ENCODE measurements around the gene FAM89B. TPM values are rescaled to one million over a fixed set of nuclear protein-coding genes. Genes with fewer than 3 reads are reported as not detected.
A peak's percentile ranks its signal among the peaks of the same experiment; 100 is the strongest.

Gene FAM89B
- polyA plus RNA-seq, 3 donors = 51.3 to 139 (median 70.8) TPM

DNA sequence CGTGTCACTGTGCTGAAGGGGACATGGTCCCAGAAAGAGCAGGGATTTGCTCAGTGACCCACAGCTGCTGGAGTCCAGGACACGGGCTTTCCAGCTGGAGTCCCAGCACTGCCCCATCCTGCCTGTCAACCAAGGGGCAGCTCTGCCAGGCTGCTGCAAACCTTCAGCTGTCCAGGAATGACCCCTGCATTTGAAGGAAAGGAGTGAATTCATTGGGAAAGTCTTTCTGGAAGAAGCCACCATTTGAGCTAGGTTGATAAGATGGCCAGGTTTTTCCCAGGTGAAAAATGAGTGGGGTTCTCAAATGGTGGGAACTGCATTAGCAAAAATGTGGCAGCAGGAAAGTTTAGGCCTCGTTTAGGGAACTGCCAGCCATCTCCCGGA is 13.9 kb downstream of the FAM89B start:
- Histone ChIP-seq H2AFZ (ENCODE audit: insufficient read depth, low read depth, low read length, poor library complexity, severe bottlenecking) (no peak overlapping the region), H3K9me3 (replicated peaks in 1 of 2; ENCODE audit: control insufficient read depth in 1 of 2, insufficient read depth in 1 of 2, low read length in 2 of 2) (no peaks in the 10 kb centered on the region), H3K27ac (ENCODE audit: low read depth in 1 of 2, low read length in 2 of 2) (peak overlapping the region; percentile 86 to 89), H3K36me3 (replicated peaks in 1 of 2; ENCODE audit: control insufficient read depth in 1 of 2, insufficient read depth in 2 of 2, low read length in 2 of 2) (peaks cover 65 to 71% of the 10 kb centered on the region in 2 donors), H3K4me3 (replicated peaks in 1 of 3; ENCODE audit: low read depth in 2 of 3, low read length in 3 of 3) (peak overlapping the region in 2 of 3 experiments; percentile 30 to 74), H3K4me1 (ENCODE audit: control insufficient read depth in 1 of 2, insufficient read depth in 2 of 2, low read length in 2 of 2) (peaks cover 44 to 61% of the 10 kb centered on the region in 2 donors), H3K4me2 (replicated peaks; ENCODE audit: extremely low read depth, low read length, poor library complexity, severe bottlenecking) (peak overlapping the region; percentile 82), H3K79me2 (ENCODE audit: insufficient read depth, low read length) (peaks cover 82% of the 10 kb centered on the region), H3K9ac (ENCODE audit: insufficient read depth, low read length, poor library complexity, severe bottlenecking) (peak overlapping the region; percentile 51), H3K27me3 (ENCODE audit: control insufficient read depth in 2 of 2, insufficient read depth in 2 of 2, low read length in 2 of 2) (no peaks in the 10 kb centered on the region), H4K20me1 (ENCODE audit: insufficient read depth, low read length) (peaks cover 97% of the 10 kb centered on the region)
- peak overlapping the region; percentile 73 to 87 for H3K4me3 Mint-ChIP-seq
- intact Hi-C loops (cut with micrococcal nuclease) = no loop called here
- H3K4me1 Mint-ChIP-seq = peaks cover 60% of the 10 kb centered on the region
- H3K36me3 Mint-ChIP-seq = peaks cover 60 to 79% of the 10 kb centered on the region in 2 donors
- 63% methylated on average over 4 of the region's 4 CpGs for WGBS (ENCODE audit: insufficient coverage)
- DNase-seq = no peak
- peaks cover 0 to 2% (median 0%) of the 10 kb centered on the region in 3 donors for H3K27me3 Mint-ChIP-seq (ENCODE audit: low read depth in 3 of 3)
- H3K9me3 Mint-ChIP-seq = no peaks in the 10 kb centered on the region
- H3K27ac Mint-ChIP-seq = peak overlapping the region; percentile 91 to 98 (median 95)
- TF ChIP-seq, protein P1, sequence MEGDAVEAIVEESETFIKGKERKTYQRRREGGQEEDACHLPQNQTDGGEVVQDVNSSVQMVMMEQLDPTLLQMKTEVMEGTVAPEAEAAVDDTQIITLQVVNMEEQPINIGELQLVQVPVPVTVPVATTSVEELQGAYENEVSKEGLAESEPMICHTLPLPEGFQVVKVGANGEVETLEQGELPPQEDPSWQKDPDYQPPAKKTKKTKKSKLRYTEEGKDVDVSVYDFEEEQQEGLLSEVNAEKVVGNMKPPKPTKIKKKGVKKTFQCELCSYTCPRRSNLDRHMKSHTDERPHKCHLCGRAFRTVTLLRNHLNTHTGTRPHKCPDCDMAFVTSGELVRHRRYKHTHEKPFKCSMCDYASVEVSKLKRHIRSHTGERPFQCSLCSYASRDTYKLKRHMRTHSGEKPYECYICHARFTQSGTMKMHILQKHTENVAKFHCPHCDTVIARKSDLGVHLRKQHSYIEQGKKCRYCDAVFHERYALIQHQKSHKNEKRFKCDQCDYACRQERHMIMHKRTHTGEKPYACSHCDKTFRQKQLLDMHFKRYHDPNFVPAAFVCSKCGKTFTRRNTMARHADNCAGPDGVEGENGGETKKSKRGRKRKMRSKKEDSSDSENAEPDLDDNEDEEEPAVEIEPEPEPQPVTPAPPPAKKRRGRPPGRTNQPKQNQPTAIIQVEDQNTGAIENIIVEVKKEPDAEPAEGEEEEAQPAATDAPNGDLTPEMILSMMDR (IDR thresholded peaks at IDR 0.05) = no peak

DNA sequence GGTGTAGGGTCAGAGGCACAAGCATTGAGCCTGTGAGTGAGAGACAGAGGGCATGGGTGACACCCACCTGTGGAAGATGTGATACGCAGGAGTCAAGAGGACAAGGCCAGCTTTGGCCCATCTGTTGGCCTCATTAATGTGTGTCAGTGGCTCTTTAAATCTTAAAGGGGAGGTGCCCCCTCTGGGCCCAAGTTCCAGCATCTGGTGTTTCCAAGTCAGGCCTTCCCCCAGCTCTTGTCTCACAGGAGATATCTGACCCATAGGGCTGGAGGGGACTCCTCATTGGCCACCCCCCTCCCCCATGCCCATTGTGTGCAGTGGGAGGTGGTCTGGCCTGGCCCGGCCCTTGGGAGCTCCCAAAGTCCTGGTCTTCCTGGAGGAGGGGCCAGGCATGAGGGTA is 14.3 kb downstream of the FAM89B start:
- H3K27me3 ChIP-seq (ENCODE audit: control insufficient read depth in 2 of 2, insufficient read depth in 2 of 2, low read length in 2 of 2) = no peaks in the 10 kb centered on the region
- H3K27ac Mint-ChIP-seq = peak overlapping the region; percentile 91 to 98 (median 95)
- DNase-seq = no peak
- H3K4me3 Mint-ChIP-seq = peak overlapping the region; percentile 73 to 87
- peak overlapping the region; percentile 86 to 89 for H3K27ac ChIP-seq (ENCODE audit: low read depth in 1 of 2, low read length in 2 of 2)
- H3K27me3 Mint-ChIP-seq (ENCODE audit: low read depth in 3 of 3) = peaks cover 0 to 2% (median 0%) of the 10 kb centered on the region in 3 donors
- H4K20me1 ChIP-seq (ENCODE audit: insufficient read depth, low read length) = peaks cover 97% of the 10 kb centered on the region
- WGBS (ENCODE audit: insufficient coverage) = 74% methylated on average over 2 of the region's 2 CpGs
- no peaks in the 10 kb centered on the region for H3K9me3 Mint-ChIP-seq
- peak overlapping the region; percentile 51 for H3K9ac ChIP-seq (ENCODE audit: insufficient read depth, low read length, poor library complexity, severe bottlenecking)
- H3K9me3 ChIP-seq (replicated peaks in 1 of 2; ENCODE audit: control insufficient read depth in 1 of 2, insufficient read depth in 1 of 2, low read length in 2 of 2) = no peaks in the 10 kb centered on the region
- H3K4me1 ChIP-seq (ENCODE audit: control insufficient read depth in 1 of 2, insufficient read depth in 2 of 2, low read length in 2 of 2) = peaks cover 44 to 61% of the 10 kb centered on the region in 2 donors
- H2AFZ ChIP-seq (ENCODE audit: insufficient read depth, low read depth, low read length, poor library complexity, severe bottlenecking) = no peak overlapping the region
- H3K36me3 ChIP-seq (replicated peaks in 1 of 2; ENCODE audit: control insufficient read depth in 1 of 2, insufficient read depth in 2 of 2, low read length in 2 of 2) = peaks cover 64 to 70% of the 10 kb centered on the region in 2 donors
- H3K4me3 ChIP-seq (replicated peaks in 1 of 3; ENCODE audit: low read depth in 2 of 3, low read length in 3 of 3) = peak overlapping the region; percentile 7 to 74 (median 30)
- peak overlapping the region; percentile 82 for H3K4me2 ChIP-seq (replicated peaks; ENCODE audit: extremely low read depth, low read length, poor library complexity, severe bottlenecking)
- TF ChIP-seq, protein P1 (IDR thresholded peaks at IDR 0.05) = no peak
- H3K36me3 Mint-ChIP-seq = peaks cover 60 to 79% of the 10 kb centered on the region in 2 donors
- peaks cover 78% of the 10 kb centered on the region for H3K79me2 ChIP-seq (ENCODE audit: insufficient read depth, low read length)
- peaks cover 62% of the 10 kb centered on the region for H3K4me1 Mint-ChIP-seq
- intact Hi-C loops (cut with micrococcal nuclease) = no loop called here
